ENCODE measurements around the gene EXOC2.
"Not testable (repeated sequence)": the region's sequence is repeated elsewhere in the genome, so short reads cannot be mapped to it uniquely, and the experiment has no call there.

EXOC2 gene

GRCh38 chr6:706146-706545 is 13.2 kb upstream of the EXOC2 start:
- Mint-ChIP-seq H3K27me3 (no peaks in the 10 kb centered on the region), H3K4me3 (no peak overlapping the region), H3K9me3 (no peaks in the 10 kb centered on the region), H3K36me3 (ENCODE audit: insufficient read depth) (peaks cover 2% of the 10 kb centered on the region), H3K27ac (ENCODE audit: low read depth) (no peak overlapping the region), H3K4me1 (peaks cover 14% of the 10 kb centered on the region)
- DNase-seq (ENCODE audit: low spot score in 2 of 2) (no peak), ATAC-seq (replicated peaks; ENCODE audit: extremely low read depth, poor library complexity, severe bottlenecking) (no peak)

GRCh38 chr6:705047-705446 is 12.1 kb upstream of the EXOC2 start:
- H3K27ac Mint-ChIP-seq (ENCODE audit: low read depth), result no peak overlapping the region
- no peaks in the 10 kb centered on the region for H3K36me3 Mint-ChIP-seq (ENCODE audit: insufficient read depth)
- DNase-seq (ENCODE audit: low spot score in 2 of 2) (no peak), ATAC-seq (replicated peaks; ENCODE audit: extremely low read depth, poor library complexity, severe bottlenecking) (no peak)
- peaks cover 4% of the 10 kb centered on the region for H3K4me1 Mint-ChIP-seq
- no peak overlapping the region for H3K4me3 Mint-ChIP-seq
- no peaks in the 10 kb centered on the region for H3K27me3 Mint-ChIP-seq
- no peaks in the 10 kb centered on the region for H3K9me3 Mint-ChIP-seq

GRCh38 chr6:704046-704445 is 11.1 kb upstream of the EXOC2 start:
- no peaks in the 10 kb centered on the region for H3K9me3 Mint-ChIP-seq
- no peak overlapping the region for H3K27ac Mint-ChIP-seq (ENCODE audit: low read depth)
- H3K27me3 Mint-ChIP-seq, result no peaks in the 10 kb centered on the region
- DNase-seq (ENCODE audit: low spot score in 2 of 2) (no peak), ATAC-seq (replicated peaks; ENCODE audit: extremely low read depth, poor library complexity, severe bottlenecking) (no peak)
- H3K4me3 Mint-ChIP-seq, result no peak overlapping the region
- no peaks in the 10 kb centered on the region for H3K4me1 Mint-ChIP-seq
- H3K36me3 Mint-ChIP-seq (ENCODE audit: insufficient read depth), result no peaks in the 10 kb centered on the region

- H3K36me3 Mint-ChIP-seq (ENCODE audit: insufficient read depth), result no peaks in the 10 kb centered on the region
Observed at GRCh38 chr6:703552-703951, 10.6 kb upstream of the EXOC2 start.

GRCh38 chr6:701700-702479 is 9.0 kb upstream of the EXOC2 start:
- DNase-seq (ENCODE audit: low spot score in 2 of 2) (no peak), ATAC-seq (replicated peaks; ENCODE audit: extremely low read depth, poor library complexity, severe bottlenecking) (no peak)
- Mint-ChIP-seq H3K9me3 (no peaks in the 10 kb centered on the region), H3K27ac (ENCODE audit: low read depth) (no peak overlapping the region), H3K4me3 (no peak overlapping the region), H3K36me3 (ENCODE audit: insufficient read depth) (no peaks in the 10 kb centered on the region), H3K27me3 (no peaks in the 10 kb centered on the region), H3K4me1 (no peaks in the 10 kb centered on the region)

More at GRCh38 chr6:703552-703951, 10.6 kb upstream of the EXOC2 start:
- DNase-seq (ENCODE audit: low spot score in 2 of 2) (no peak), ATAC-seq (replicated peaks; ENCODE audit: extremely low read depth, poor library complexity, severe bottlenecking) (no peak)
- Mint-ChIP-seq H3K4me1 (no peaks in the 10 kb centered on the region), H3K27ac (ENCODE audit: low read depth) (no peak overlapping the region), H3K27me3 (no peaks in the 10 kb centered on the region), H3K9me3 (no peaks in the 10 kb centered on the region), H3K4me3 (no peak overlapping the region)

- Mint-ChIP-seq H3K4me3 (no peak overlapping the region), H3K27me3 (no peaks in the 10 kb centered on the region), H3K4me1 (no peaks in the 10 kb centered on the region), H3K27ac (ENCODE audit: low read depth) (no peak overlapping the region), H3K36me3 (ENCODE audit: insufficient read depth) (no peaks in the 10 kb centered on the region), H3K9me3 (no peaks in the 10 kb centered on the region)
- DNase-seq (ENCODE audit: low spot score in 2 of 2) (no peak), ATAC-seq (replicated peaks; ENCODE audit: extremely low read depth, poor library complexity, severe bottlenecking) (no peak)
Observed at GRCh38 chr6:701215-701614, 8.3 kb upstream of the EXOC2 start.

GRCh38 chr6:700490-700889 is 7.6 kb upstream of the EXOC2 start:
- no peak for ATAC-seq (replicated peaks; ENCODE audit: extremely low read depth, poor library complexity, severe bottlenecking)

GRCh38 chr6:699319-699718 is 6.4 kb upstream of the EXOC2 start:
- Mint-ChIP-seq H3K27me3 (no peaks in the 10 kb centered on the region), H3K4me1 (no peaks in the 10 kb centered on the region), H3K27ac (ENCODE audit: low read depth) (no peak overlapping the region), H3K9me3 (no peaks in the 10 kb centered on the region), H3K4me3 (no peak overlapping the region), H3K36me3 (ENCODE audit: insufficient read depth) (peaks cover 1% of the 10 kb centered on the region)
- ATAC-seq (replicated peaks; ENCODE audit: extremely low read depth, poor library complexity, severe bottlenecking) (no peak), DNase-seq (ENCODE audit: low spot score in 2 of 2) (no peak)

More at GRCh38 chr6:700490-700889, 7.6 kb upstream of the EXOC2 start:
- no peak for DNase-seq (ENCODE audit: low spot score in 2 of 2)
- H3K9me3 Mint-ChIP-seq, result no peaks in the 10 kb centered on the region
- peaks cover 1% of the 10 kb centered on the region for H3K36me3 Mint-ChIP-seq (ENCODE audit: insufficient read depth)
- no peaks in the 10 kb centered on the region for H3K27me3 Mint-ChIP-seq
- H3K27ac Mint-ChIP-seq (ENCODE audit: low read depth), result no peak overlapping the region
- no peaks in the 10 kb centered on the region for H3K4me1 Mint-ChIP-seq
- no peak overlapping the region for H3K4me3 Mint-ChIP-seq

GRCh38 chr6:694431-695126 is 1.6 kb upstream of the EXOC2 start:
- H3K27me3 Mint-ChIP-seq; ATAC-seq (replicated peaks; ENCODE audit: extremely low read depth, poor library complexity, severe bottlenecking); H3K4me3 Mint-ChIP-seq; DNase-seq (ENCODE audit: low spot score in 2 of 2); H3K36me3 Mint-ChIP-seq (ENCODE audit: insufficient read depth); H3K9me3 Mint-ChIP-seq; H3K27ac Mint-ChIP-seq (ENCODE audit: low read depth): not testable (repeated sequence)
- H3K4me1 Mint-ChIP-seq, result peaks cover 27% of the 10 kb centered on the region

- Mint-ChIP-seq H3K27ac (ENCODE audit: low read depth) (peak overlapping the region; percentile 85), H3K4me3 (peak overlapping the region; percentile 90), H3K9me3 (no peaks in the 10 kb centered on the region), H3K27me3 (no peaks in the 10 kb centered on the region), H3K36me3 (ENCODE audit: insufficient read depth) (peaks cover 1% of the 10 kb centered on the region), H3K4me1 (peaks cover 32% of the 10 kb centered on the region)
- ATAC-seq (replicated peaks; ENCODE audit: extremely low read depth, poor library complexity, severe bottlenecking), result no peak
- no peak for DNase-seq (ENCODE audit: low spot score in 2 of 2)
Observed at GRCh38 chr6:693723-694009, 727 bp upstream of the EXOC2 start.

- Mint-ChIP-seq H3K4me3 (peak overlapping the region; percentile 90), H3K4me1 (peaks cover 32% of the 10 kb centered on the region), H3K9me3 (no peaks in the 10 kb centered on the region), H3K36me3 (ENCODE audit: insufficient read depth) (peaks cover 1% of the 10 kb centered on the region), H3K27ac (ENCODE audit: low read depth) (peak overlapping the region; percentile 85), H3K27me3 (no peaks in the 10 kb centered on the region)
- DNase-seq (ENCODE audit: low spot score in 2 of 2) (peak; percentile 55 to 65), ATAC-seq (replicated peaks; ENCODE audit: extremely low read depth, poor library complexity, severe bottlenecking) (peak; percentile 87)
Observed at GRCh38 chr6:692356-692851, 535 bp downstream of the EXOC2 start.

- DNase-seq (ENCODE audit: low spot score in 2 of 2) (no peak), ATAC-seq (replicated peaks; ENCODE audit: extremely low read depth, poor library complexity, severe bottlenecking) (no peak)
- Mint-ChIP-seq H3K4me3 (no peak overlapping the region), H3K4me1 (peaks cover 45% of the 10 kb centered on the region), H3K36me3 (ENCODE audit: insufficient read depth) (peaks cover 7% of the 10 kb centered on the region), H3K27ac (ENCODE audit: low read depth) (no peak overlapping the region), H3K9me3 (no peaks in the 10 kb centered on the region), H3K27me3 (no peaks in the 10 kb centered on the region)
Observed at GRCh38 chr6:689223-689622, 3.7 kb downstream of the EXOC2 start.

GRCh38 chr6:686497-686896 is 6.4 kb downstream of the EXOC2 start:
- peaks cover 12% of the 10 kb centered on the region for H3K36me3 Mint-ChIP-seq (ENCODE audit: insufficient read depth)
- H3K27ac Mint-ChIP-seq (ENCODE audit: low read depth), result no peak overlapping the region
- no peaks in the 10 kb centered on the region for H3K9me3 Mint-ChIP-seq
- no peaks in the 10 kb centered on the region for H3K27me3 Mint-ChIP-seq
- DNase-seq (ENCODE audit: low spot score in 2 of 2), result no peak
- no peak for ATAC-seq (replicated peaks; ENCODE audit: extremely low read depth, poor library complexity, severe bottlenecking)
- no peak overlapping the region for H3K4me3 Mint-ChIP-seq
- H3K4me1 Mint-ChIP-seq, result peaks cover 54% of the 10 kb centered on the region

Measured in central memory CD8-positive, alpha-beta T cell (primary cell).